Lower leg skin (tissue), 4 donors: ENCODE data around the gene SOCS1. TPM values are rescaled to one million over a fixed set of nuclear protein-coding genes. Genes with fewer than 3 reads are reported as not detected.
"Not testable (repeated sequence)": the region's sequence is repeated elsewhere in the genome, so short reads cannot be mapped to it uniquely, and the experiment has no call there.

ENCODE experiments used
- DNase-seq, 2 donors: peaks; one replicate each; pipeline ENCODE4 v3.0.0-alpha.2; 2019; ENCODE audit warnings: low spot score in 2 of 2
- H3K4me3 ChIP-seq: fragments of 200-600 bp; sonication (generic); 2 replicates; pipeline ENCODE4 v1.5.1; 2017; ENCODE audit warnings: mild to moderate bottlenecking, low read depth; ENCODE audit not compliant: poor library complexity, severe bottlenecking
- CTCF ChIP-seq, 3 donors: fragments of 450-650 bp; IDR thresholded peaks; one replicate each; pipeline ENCODE4 v1.5.1; 2016; ENCODE audit warnings: antibody characterized with exemption in 3 of 3, mild to moderate bottlenecking in 3 of 3, moderate library complexity in 2 of 3
- POLR2A ChIP-seq, 2 donors: fragments of 450-650 bp; IDR thresholded peaks; one replicate each; pipeline ENCODE4 v1.6.1; 2016 to 2017; ENCODE audit warnings: antibody characterized with exemption in 2 of 2, mild to moderate bottlenecking in 1 of 2, moderate library complexity in 1 of 2
- WGBS, 2 donors: methylation state at CpG; one replicate each; pipeline ENCODE4 v1.1.5; 2018; 5-methylcytosine and 5-hydroxymethylcytosine counted together
- intact Hi-C: fragments of 100-400 bp; cut with DNase I; formaldehyde crosslinking; loops from one replicate; pipeline ENCODE4 v1.15.0; 2023; ENCODE audit warnings: low total_unique reads
- total RNA-seq, 4 donors: library from RNA; depleted of rRNA; stranded (reverse); fragments of >200 nt; gene quantifications; one replicate each; pipeline ENCODE4 v1.1.0, GENCODE V29; 2016

The SOCS1 gene
- total RNA-seq, 4 donors from 2014 or later: 7.7 to 20.6 (median 10.1) TPM

DNA sequence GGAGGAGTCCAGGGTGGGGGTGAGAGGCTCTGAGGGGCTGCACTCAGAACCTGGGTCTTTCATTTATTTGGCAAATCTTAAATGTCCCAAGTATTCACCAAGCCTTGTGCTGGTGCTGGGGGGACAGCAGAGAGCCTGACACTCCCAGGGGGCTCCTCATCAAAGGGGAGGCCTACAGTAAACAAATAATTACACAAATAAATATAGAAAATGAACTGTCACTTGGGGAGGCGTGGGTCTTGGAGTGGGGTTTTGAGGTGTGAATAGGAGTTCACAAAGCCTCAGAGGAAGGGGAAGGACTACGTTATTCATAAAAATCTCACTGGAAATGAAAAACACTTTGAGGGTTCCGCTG lies 40.3 kb upstream of the SOCS1 start:
- intact Hi-C loops: no loop called here
- 85 to 86% methylated on average over 3 of the region's 3 CpGs for WGBS, 2 donors
- TF ChIP-seq CTCF (IDR thresholded peaks at IDR 0.05): no peak
- no peak for TF ChIP-seq POLR2A (IDR thresholded peaks at IDR 0.05)
- DNase-seq: no peak
- no peak overlapping the region for H3K4me3 ChIP-seq

DNA sequence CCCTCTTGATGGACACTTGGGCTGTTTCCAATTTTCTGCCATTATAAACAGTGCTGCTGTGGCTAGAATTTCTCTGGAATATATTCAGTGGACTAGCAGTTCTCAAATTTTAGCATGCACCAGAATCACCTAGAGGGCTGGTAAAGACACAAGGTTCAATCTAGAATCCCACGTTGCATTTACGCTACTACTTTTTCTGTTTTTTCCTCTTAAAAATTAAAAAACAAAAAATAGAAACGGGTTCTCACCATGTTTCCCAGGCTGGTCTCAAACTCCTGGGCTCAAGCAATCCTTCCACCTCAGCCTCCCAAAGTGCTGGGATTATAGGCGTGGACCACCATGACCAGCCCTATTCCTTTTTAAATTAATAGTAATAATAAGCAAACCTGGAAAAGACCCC lies 39.7 kb upstream of the SOCS1 start:
- DNase-seq: no peak
- TF ChIP-seq POLR2A (IDR thresholded peaks at IDR 0.05) (no peak), CTCF (IDR thresholded peaks at IDR 0.05) (no peak)
- H3K4me3 ChIP-seq: no peak overlapping the region
- intact Hi-C loops: no loop called here
- WGBS, 2 donors: 94% methylated on average over 4 of the region's 4 CpGs

DNA sequence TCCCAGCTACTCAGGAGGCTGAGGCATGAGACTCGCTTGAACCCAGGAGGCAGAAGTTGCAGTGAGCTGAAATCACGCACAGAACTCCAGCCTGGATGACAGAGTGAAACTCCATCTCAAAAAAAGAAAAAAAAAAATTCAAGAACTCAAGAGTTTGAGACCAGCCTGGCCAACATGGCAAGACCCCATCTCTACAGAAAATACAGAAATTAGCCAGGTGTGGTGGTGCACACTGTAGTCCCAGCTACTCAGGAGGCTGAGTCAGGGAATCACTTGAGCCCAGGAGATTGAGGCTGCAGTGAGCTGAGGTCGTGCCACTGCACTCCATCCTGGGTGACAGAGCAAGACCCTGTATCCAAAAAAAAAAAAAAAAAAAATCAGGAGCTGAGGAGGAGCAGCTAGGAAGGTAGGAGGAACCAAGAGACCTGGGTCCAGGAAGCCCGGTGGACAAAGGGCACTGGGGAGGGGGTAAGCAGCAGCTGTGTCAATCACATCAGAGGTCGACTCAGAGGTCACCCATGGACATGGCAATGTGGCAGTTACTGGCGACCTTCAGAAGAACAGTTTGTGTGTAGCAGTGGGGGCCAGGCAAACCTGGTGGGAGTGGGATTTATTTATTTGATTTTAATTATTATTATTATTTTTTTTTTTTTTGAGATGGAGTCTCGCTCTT lies 36.2 kb upstream of the SOCS1 start:
- H3K4me3 ChIP-seq: no peak overlapping the region
- intact Hi-C loops: no loop called here
- WGBS, 2 donors: 88 to 92% methylated on average over 7 of the region's 7 CpGs
- DNase-seq: no peak
- no peak for TF ChIP-seq CTCF (IDR thresholded peaks at IDR 0.05)
- TF ChIP-seq POLR2A (IDR thresholded peaks at IDR 0.05): no peak

DNA sequence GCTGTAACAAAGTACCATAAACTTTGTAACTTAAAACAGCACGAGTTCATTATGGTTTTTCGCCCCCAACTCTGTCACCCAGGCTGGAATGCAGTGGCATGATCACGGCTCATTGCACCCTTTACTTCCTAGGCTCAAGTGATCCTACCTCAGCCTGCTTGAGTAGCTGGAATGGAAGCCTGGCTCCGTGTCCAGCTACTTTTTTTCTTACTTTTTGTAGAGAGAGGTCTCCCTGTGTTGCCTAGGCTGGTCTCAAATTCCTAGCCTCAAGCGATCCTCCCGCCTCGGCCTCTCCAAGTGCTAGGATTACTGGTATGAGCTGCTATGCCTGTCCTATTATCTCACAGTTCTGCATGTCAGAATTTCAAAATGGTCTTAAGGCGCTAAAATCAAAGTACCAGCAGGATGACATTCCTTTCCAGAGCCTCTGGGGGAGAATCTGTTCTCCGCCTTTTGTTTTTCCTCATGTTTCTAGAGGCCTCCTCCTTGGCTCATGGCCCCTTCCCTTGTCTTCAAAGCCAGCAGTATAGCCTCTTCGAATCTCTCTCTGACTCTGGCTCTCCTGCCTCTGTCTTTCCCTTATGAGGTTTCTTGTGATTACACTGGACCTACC lies 35.2 kb upstream of the SOCS1 start:
- TF ChIP-seq POLR2A (IDR thresholded peaks at IDR 0.05): no peak
- no peak for TF ChIP-seq CTCF (IDR thresholded peaks at IDR 0.05)
- DNase-seq: no peak
- 69 to 82% methylated on average over 10 of the region's 10 CpGs for WGBS, 2 donors
- no peak overlapping the region for H3K4me3 ChIP-seq
- intact Hi-C loops: no loop called here

GRCh38 chr16:11290102-11290893 lies 34.3 kb upstream of the SOCS1 start:
- no peak for DNase-seq
- no peak overlapping the region for H3K4me3 ChIP-seq
- no peak for TF ChIP-seq POLR2A (IDR thresholded peaks at IDR 0.05)
- no peak for TF ChIP-seq CTCF (IDR thresholded peaks at IDR 0.05)
- intact Hi-C loops: no loop called here
- WGBS, 2 donors: 93 to 96% methylated on average over 8 of the region's 8 CpGs

- 92 to 94% methylated on average over 4 of the region's 4 CpGs for WGBS, 2 donors
- DNase-seq, intact Hi-C loops: not testable (repeated sequence)
These were observed 33.7 kb upstream of the SOCS1 start for GRCh38 chr16:11289696-11290095.

More at GRCh38 chr16:11289696-11290095, 33.7 kb upstream of the SOCS1 start:
- not testable (repeated sequence) for H3K4me3 ChIP-seq
